DMS53 treated with DMSO at 0.1 percent for 48 hours (cell line): ENCODE measurements around the gene USE1.

Experiments used
- DNase-seq: peaks from one replicate; lab custom pipeline; 2025; ENCODE audit not compliant: unreplicated experiment; lab: John Stamatoyannopoulos, UW

Gene USE1

DNA sequence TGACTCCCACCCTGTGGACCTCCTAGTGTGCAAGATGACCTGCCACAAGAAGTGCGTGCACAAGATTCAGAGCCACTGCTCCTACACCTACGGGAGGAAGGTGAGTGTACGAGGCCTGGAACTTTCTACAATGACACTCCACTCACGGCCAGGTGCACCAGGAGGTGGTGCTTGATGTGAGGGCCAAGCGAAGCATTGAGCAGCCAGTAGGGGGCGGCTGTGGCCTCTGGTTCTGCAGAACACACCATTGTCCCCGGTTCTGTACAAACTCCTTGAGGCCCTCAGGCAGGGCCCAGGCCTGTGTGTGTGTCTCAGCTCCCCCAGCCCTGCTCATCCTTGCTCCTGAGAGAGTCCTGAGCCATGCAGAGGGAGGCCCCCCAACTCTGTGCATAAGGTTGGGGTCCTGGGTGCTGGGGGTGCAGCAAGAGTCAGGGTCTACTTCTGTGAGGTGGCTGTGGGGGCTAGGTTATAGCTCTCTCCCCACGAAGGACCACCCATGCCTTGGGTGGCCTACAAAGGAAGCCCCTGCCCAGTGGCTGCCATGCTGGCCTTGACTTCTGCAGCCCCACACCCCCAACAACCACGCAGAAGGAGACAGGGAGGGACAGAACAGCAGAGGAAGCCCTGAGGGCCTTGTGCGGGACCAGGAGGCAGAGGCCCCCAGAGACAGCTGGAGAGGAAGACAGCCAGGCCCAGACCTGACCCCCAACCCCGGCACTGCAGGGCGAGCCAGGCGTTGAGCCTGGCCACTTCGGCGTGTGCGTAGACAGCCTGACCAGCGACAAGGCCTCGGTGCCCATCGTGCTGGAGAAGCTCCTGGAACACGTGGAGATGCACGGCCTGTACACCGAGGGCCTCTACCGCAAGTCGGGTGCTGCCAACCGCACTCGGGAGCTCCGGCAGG is 9.7 kb upstream of the USE1 start:
- no peak for DNase-seq

DNA sequence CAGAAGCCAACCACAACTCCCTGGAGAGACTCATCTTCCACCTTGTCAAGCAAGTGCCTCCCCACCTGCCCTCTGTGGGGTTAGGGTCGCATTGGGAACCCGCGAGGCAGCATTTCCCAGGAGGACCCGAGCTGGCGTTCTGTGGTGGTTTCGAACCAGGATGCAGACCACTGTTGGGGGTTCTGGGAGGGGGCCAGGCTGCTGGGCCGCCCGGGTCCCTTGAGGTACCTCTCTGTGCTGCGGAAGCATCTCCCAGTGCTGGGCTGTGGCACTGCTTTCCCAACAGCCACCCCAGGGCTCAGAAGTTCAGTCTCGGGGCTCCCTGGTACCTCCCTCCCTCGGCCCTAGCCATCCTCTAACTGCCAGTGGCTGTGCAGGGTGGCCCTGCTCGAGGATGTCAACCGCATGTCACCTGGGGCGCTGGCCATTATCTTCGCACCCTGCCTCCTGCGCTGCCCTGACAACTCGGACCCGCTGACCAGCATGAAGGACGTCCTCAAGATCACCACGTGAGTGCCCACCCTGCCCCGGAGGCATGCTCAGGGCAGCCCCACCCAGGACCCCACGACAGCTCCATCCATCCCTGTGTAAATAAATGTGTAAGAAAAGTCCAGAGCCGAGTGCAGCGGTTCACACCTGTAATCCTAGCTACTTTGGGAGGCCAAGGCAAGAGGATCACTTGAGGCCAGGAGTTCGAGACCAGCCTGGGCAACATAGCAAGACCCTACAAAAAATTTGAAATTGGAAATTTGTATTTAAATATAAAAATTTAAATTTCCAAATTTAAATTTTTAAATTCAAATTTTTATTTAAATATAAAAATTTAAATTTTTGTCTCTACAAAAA is 8.2 kb upstream of the USE1 start:
- DNase-seq = no peak

DNA sequence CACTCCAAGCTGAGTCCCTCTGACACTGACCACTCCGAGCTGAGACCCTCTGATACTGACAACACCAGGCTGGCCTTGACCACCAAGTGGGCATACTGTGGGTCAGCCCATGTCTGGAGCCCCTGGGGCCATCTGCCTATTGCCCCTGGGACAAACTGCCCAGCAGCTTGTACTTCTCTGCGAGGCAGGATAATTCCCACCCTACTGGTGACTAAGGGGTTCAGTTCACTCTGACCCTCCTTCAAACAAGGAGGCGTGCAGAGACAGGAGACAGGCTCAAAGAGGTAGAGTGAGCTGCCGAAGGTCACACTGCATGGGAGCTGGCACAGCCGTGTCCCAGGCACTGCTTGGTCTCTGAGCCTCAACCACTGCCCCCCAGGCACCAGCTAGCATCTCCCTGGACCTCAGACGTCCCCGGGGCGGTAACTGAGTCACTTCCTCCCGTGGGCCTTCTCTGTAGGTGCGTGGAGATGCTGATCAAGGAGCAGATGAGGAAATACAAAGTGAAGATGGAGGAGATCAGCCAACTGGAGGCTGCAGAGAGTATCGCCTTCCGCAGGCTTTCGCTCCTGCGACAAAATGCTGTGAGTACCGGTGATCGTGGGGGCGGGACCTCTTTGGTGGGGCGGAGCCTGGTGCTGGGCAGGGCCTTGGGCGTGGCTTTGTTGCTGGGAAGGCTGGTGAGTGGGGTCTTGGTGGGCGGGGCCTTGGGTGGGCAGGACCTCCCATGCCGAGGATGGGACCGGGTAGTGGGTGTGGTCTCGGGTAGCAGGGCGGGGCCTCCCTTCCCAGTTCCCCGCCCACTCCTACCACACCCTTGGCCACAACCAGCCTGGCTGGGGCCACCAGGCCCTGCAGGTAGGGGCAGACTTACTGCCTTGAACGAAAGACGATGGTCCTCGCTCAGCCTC is 5.8 kb upstream of the USE1 start:
- no peak for DNase-seq

DNA sequence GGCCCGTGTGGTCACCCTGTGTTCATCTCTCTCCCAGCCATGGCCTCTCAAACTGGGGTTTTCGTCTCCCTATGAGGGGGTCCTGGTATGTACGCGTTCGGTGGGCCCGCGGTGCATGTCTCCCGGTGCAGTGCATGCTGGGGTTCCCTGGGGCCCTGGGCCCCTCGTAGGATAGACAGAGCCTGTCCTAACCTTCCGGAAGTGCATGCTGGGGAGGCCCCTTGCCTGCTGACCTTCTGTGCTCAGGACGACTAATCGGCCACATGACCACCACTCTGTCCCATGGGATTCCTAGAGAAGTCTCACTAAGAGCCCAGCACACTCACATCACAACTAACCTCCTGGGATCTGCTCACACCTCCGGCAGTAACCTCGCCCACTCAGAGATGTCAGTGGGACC is 4.9 kb upstream of the USE1 start:
- DNase-seq = no peak

DNA sequence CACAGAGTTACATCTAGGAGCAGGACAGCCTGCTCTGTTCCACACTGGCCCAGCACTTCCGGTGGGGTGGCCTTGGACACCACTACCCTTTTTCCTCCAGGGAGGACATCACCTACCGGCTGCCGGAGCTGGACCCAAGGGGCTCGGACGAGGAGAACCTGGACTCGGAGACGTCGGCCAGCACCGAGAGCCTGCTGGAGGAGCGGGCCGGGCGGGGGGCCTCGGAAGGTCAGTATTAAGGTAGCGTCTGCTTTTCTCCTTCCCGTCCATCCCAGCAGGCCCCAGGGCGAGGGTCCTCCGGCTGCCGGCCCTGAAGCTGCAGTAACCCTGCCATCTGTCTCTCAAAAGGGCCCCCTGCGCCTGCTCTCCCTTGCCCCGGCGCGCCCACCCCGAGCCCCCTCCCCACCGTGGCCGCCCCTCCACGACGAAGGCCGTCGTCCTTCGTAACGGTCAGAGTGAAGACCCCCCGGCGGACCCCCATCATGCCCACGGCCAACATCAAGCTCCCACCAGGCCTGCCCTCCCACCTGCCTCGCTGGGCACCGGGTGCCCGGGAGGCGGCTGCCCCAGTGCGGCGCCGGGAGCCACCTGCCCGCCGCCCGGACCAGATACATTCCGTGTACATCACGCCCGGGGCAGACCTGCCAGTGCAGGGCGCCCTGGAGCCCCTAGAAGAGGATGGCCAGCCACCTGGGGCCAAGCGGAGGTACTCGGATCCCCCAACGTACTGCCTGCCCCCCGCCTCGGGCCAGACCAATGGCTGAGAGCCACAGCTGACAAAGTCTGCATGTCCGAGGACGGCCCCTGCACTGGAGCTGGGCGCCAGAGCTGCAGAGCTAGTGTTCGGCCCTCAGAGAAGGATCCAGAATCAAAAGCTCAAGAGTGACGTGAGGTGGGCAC is 3.4 kb upstream of the USE1 start:
- no peak for DNase-seq

DNA sequence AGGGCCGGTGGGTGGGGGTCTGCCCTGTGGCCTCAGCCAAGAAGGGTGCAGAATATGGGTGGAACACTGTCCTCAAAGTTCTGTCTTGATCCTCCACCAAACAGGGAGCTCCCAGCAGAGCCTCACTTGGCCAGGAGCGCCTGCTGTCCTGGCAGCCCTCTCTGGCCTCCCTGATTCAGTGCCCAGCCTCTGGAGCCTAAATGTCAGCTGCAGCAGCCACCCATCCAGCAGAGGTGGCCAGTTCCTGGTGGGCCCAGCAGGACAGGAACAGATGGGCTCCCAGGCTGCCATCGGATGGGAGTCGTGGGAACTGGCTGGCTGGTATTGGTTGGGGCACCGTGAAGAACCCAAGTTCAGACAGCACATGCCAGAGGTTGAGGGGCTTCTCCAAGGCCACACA is 1.8 kb upstream of the USE1 start:
- no peak for DNase-seq

DNA sequence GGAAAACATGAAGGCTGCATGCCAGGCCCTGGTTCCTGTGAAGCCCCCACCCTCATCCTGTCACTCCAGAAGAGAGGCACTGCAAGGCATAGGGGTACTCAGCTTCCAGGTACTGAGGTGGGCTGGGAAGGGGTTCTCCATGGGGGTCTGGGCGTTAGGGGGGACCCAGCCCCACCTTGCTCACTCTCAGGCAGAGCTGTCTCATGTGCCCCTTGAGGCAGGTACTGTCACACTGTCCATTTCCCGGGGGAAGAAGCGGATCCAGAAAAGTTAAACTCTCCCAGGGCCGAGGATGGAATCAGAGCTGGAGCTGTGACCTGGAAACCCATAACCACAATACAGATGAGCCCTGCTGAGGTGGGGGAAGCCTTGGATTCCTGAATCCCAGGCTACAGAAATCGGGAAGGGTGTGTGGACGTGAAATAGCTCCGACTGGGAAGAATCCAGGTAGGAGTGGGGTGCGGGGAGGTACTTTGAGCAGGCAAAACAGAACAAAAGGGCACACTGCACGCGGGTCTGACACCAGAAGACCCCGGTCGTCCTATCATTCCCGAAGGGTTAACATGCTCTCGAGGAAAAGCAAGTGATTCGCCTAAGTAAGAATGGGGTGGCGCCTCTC is 540 bp upstream of the USE1 start:
- DNase-seq = no peak

DNA sequence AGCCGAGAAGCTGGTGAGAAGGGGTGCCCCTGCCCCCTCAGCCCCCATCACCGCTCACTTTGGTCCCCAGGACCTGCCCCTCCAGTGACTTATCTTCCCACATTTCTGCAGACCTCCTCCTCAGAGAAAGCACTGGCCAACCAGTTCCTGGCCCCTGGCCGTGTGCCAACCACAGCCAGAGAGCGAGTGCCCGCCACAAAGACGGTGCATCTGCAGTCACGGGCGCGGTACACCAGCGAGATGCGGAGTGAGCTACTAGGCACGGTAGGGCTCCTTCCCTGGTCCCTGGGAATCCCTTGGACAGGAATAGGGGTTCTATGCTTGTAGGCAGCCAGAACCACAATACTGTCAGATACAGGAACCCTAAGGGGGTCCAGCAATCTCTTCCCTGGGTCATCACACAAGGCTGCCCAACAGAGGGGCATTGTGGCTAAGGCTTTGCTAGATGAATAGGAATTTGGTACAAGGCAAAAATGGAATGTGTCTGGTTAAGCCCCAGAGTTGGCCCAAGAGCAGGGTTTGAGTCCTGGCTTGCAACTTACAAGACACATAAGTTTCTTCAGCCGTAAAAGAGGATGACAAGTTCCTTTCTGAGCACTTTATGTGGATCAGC is 1.0 kb downstream of the USE1 start:
- no peak for DNase-seq

DNA sequence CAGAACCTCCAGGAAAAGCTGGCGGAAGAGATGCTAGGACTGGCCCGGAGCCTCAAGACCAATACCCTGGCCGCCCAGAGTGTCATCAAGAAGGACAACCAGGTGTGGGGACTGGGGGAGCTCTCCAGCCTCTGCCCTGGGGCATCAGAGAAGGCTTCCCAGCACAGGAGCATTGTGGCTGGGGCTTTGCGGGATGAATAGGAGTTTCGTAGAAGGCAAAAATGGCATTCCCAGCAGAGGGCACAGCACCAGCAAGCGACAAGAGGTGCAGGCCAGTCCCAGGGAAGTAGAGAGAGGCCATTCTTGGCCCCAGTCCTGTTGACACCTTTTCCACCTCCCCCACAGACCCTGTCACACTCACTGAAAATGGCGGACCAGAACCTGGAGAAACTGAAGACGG is 4.1 kb downstream of the USE1 start:
- no peak for DNase-seq

DNA sequence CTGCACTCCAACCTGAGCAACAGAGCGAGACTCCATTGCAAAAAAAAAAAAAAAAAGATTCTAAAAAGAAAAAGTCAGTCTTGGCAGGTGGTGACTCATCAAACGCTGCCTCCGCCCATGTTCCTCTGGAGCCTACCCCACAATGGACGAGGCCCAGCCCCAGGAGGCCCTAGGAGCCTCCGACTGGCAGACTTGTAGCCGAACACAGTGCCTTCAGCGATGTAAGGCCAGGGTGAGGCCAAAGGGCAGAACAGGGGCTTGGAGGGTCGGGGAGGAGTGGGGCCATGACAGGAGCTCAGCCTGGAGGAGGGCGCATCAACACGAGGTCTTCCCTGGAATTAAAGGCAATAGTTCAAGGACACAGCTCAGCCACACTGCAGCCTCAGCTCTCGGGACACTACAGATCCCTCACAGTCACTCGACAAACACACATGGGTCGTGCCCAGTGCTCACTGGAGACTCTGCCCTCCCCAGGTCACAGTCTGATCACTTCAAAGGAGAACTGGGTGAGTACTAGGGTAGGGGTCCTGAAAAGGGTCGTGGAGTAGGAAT is 5.1 kb downstream of the USE1 start:
- no peak for DNase-seq

DNA sequence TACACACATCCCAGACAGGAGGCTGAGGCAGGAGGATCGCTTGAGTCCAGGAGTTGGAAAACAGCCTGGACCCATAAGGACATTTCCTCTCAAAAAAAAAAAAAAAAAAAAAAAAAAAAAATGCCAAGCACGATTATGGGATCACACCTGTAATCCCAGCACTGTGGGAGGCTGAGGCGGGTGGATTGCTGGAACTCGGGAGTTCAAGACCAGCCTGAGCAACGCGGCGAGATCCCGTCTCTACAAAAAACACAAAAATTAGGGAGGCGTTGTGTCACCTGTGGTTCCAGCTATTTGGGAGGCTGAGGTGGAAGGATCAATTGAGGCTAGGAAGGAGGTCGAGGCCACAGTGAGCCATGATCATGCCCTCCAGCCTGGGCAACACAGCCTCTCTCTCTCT is 9.9 kb downstream of the USE1 start:
- DNase-seq = no peak

DNA sequence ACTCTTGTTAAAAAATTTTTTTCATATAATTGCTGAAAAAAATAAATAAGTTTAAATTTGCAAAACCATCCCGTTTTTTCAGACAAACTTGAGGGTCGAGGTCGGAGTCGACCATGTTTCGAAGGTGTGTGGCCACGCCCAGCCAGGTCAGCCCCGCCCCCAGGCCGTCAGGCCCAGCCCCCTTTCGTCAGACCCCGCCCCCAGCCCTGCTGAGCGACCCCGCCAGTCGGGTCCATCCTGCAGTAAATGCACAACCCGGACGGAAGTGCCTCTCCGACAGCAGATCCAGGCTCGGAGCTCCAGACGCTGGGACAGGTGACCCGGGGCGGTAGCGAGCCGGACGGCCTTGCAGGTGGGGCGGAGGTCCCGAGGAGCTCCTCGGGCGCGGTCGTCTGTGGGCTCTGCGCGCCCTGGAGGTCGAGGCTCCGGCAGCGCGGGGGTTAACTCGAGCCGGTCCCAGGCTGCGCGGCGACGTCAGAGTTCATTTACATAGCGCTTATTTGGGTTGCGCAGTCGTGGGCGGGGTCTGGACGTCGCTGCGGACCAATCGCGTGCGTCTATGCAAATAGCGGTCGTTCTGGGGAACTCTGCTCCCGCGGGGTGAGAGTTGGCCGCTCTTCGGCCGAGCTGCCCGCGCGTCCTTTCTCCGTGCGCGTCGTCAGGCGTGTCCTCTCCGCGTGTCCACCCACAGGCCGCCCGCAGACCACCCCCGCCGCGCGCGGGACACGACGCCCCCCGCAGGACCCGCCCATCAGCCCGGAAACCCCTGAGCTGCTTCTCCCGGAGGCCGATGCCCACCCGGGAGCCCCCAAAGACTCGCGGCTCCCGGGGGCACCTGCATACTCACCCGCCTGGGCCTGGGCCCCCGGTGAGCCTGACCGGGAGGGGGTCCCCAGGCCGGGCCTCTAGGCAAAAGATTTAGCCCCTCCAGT is 11.1 kb downstream of the USE1 start, which contains the start of gene OCEL1:
Gene OCEL1, plus strand, starts transcription at position 225 of the 932 bp plus-strand sequence. Its CDS starts 22 bp downstream, at position 247.
- DNase-seq = peak; percentile 90

DNA sequence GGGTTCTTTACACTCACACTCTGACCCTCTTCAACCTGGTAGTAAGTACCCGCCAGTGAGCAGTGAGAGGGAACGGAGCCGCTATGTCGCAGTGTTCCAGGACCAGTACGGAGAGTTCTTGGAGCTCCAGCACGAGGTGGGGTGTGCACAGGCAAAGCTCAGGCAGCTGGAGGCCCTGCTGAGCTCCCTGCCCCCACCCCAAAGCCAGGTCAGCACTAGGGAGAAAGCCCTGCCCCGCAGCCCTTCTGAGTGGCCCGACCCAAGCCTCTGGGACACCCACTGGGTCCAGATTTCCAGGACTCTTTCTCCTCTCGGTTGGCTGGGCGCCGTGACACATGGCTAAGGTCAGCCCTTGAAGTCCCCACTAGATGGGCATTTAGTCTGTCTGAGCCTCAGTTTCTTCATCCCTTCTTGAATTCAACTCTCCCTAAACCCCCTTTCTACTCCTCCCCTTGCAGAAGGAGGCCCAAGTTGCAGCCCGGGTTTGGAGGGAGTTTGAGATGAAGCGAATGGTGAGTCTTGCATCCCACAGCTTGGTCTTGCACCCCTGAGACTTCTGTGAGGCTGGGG is 12.7 kb downstream of the USE1 start:
- no peak for DNase-seq

DNA sequence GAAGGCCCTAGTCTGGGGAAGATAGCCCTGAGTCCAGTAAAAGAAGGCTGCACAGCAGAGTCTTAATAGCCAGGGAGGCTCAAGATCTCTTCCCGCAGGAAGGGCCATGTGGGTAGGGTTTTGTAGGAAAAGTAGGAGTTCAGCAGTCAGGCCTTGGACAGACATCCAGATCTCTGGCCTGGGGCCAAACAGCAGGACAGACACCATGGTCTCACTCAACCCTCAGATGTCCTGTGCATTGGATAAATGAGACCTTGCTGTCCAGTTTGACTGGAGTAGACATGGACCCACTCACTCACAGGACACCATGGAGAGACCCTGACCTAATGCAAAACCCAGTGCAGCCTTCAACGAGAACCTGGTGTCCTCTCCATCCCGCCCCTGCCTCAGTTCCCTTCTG is 14.7 kb downstream of the USE1 start:
- no peak for DNase-seq

DNA sequence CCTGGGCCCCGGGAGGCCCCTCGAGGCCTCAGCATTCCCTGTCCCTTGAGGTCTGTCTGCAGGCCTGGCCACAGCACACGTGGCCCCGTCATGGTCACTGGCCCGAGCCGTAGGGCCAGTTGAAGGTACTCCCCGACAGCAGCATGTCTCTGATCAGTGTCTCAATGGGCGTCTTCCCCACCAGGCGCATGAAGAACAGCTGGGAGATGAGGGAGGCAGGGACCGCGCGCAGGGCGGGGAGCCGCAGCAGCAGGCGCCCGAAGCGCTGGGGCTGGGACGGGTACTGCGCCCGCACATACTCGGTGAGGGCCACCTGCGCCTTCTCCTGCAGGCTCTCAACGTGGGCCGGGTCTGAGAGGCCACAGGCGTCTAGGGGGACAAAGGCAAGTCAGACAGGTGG is 17.1 kb downstream of the USE1 start:
- no peak for DNase-seq

DNA sequence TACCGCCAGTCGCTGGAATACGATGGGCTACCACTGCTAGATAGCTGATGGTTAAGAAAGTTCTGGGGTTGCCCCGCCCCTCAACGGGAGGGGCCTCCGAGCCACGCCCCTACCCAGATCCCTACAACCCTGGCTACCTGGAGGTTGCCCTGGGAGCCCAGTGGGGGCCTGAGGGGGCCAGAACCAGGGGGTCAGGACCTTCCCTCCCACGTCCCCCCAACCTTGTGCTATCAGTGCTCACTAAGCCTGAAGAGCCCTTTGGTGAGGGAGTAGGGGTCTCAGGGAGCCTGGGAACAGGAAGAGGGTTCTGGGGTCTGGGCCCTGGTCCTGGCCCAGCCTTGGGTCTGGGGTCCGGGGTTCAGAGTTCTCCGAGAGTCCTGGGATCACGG is 19.7 kb downstream of the USE1 start:
- no peak for DNase-seq

DNA sequence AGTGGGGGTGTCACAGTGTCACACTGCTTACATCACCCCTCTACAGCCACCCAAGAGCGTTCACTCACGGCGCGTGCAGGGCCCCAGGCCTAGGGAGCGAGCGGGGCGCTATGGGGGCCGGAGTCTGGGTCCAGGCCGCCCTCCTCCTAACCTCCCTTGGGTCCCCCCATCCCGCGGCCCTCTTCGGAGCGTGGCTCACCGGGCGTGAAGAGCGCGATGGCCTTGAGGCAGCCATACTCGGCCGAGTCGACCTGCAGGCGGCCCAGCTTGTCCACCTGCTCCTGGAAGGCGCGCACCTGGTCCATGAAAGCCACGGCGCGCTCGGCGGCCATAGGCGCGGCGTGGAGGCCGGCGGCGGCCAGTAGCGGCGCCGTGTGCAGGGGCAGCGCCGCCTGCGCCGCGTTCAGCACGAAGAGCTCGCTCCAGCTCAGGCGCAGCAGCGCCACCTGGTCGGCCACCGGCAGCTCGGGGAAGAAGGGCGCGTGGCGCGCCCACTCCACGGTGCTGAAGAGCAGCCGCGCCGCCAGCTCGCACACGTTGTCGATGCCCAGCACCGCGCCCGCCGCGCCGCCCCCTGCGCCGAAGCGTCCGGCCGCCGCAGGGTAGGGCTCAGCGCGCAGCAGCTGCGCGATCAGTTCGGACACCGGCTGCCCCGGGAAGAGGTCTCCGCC is 20.3 kb downstream of the USE1 start:
- DNase-seq = peak; percentile 37
